Fibroblast of lung (primary cell): Measurements from ENCODE around the gene RAB36.

Experiments
- CTCF ChIP-seq, 2 donors: IDR thresholded peaks in 1 of 2; conservative IDR thresholded peaks in 1 of 2; 1 replicate in 1 of 2; 2 replicates in 1 of 2; pipeline ENCODE4 v1.5.1; 2011 to 2012; ENCODE audit warnings: low read length in 2 of 2, control low read depth in 1 of 2, inconsistent platforms in 1 of 2, low read depth in 1 of 2, mild to moderate bottlenecking in 1 of 2
- EZH2 ChIP-seq: IDR thresholded peaks from 2 replicates; pipeline ENCODE4 v1.5.1; 2012; ENCODE audit warnings: low read length, control low read depth, mild to moderate bottlenecking; ENCODE audit errors: missing control alignments

GRCh38 chr22:23206915-23207314, 61.6 kb downstream of the RAB36 start:
- TF ChIP-seq CTCF (conservative IDR thresholded peaks at IDR 0.05 in 1 of 2, IDR thresholded peaks at IDR 0.05 in 1 of 2; ENCODE audit: low read depth in 1 of 2, low read length in 2 of 2) (no peak), EZH2 (no peak)
